ENCODE data around the gene GPNMB.
A peak's percentile ranks its signal among the peaks of the same experiment; 100 is the strongest.

GPNMB gene

GRCh38 chr7:23242321-23242720, 4.3 kb upstream of the GPNMB start:
- Histone ChIP-seq H3K27me3 (ENCODE audit: control insufficient read depth, low read length) (peaks cover 26% of the 10 kb centered on the region), H3K4me1 (ENCODE audit: control insufficient read depth, low read length) (no peaks in the 10 kb centered on the region), H3K9me3 (ENCODE audit: control insufficient read depth, insufficient read depth, low read length) (no peaks in the 10 kb centered on the region), H4K20me1 (ENCODE audit: control insufficient read depth, insufficient read depth, low read depth, low read length) (no peaks in the 10 kb centered on the region), H3K36me3 (ENCODE audit: control insufficient read depth, low read length) (no peaks in the 10 kb centered on the region), H3K4me3 (ENCODE audit: low read length) (no peak overlapping the region), H3K4me2 (ENCODE audit: low read length) (no peak overlapping the region), H3K9me2 (replicated peaks; ENCODE audit: control insufficient read depth, low read length) (no peaks in the 10 kb centered on the region), H3K79me2 (ENCODE audit: control insufficient read depth, low read length) (no peaks in the 10 kb centered on the region), H3K27ac (ENCODE audit: low read depth, low read length) (no peak overlapping the region), H3F3A (ENCODE audit: control insufficient read depth, insufficient read depth) (no peaks in the 10 kb centered on the region)
- TF ChIP-seq EZH2phosphoT487 (IDR thresholded peaks at IDR 0.05; ENCODE audit: borderline replicate concordance, low read length) (no peak), CTCF (IDR thresholded peaks at IDR 0.05; ENCODE audit: low read depth, low read length, poor library complexity, severe bottlenecking) (no peak)

GRCh38 chr7:23242935-23243334, 3.6 kb upstream of the GPNMB start:
- Histone ChIP-seq H3K9me2 (replicated peaks; ENCODE audit: control insufficient read depth, low read length) (no peaks in the 10 kb centered on the region), H3K4me2 (ENCODE audit: low read length) (no peak overlapping the region), H3K27ac (ENCODE audit: low read depth, low read length) (no peak overlapping the region), H3K36me3 (ENCODE audit: control insufficient read depth, low read length) (no peaks in the 10 kb centered on the region), H3K27me3 (ENCODE audit: control insufficient read depth, low read length) (peaks cover 31% of the 10 kb centered on the region), H3K9me3 (ENCODE audit: control insufficient read depth, insufficient read depth, low read length) (no peaks in the 10 kb centered on the region), H3K4me3 (ENCODE audit: low read length) (no peak overlapping the region), H4K20me1 (ENCODE audit: control insufficient read depth, insufficient read depth, low read depth, low read length) (no peaks in the 10 kb centered on the region), H3F3A (ENCODE audit: control insufficient read depth, insufficient read depth) (no peaks in the 10 kb centered on the region), H3K4me1 (ENCODE audit: control insufficient read depth, low read length) (peaks cover under 1% of the 10 kb centered on the region), H3K79me2 (ENCODE audit: control insufficient read depth, low read length) (no peaks in the 10 kb centered on the region)
- TF ChIP-seq EZH2phosphoT487 (IDR thresholded peaks at IDR 0.05; ENCODE audit: borderline replicate concordance, low read length), result no peak

- Histone ChIP-seq H4K20me1 (ENCODE audit: control insufficient read depth, insufficient read depth, low read depth, low read length) (no peaks in the 10 kb centered on the region), H3K4me1 (ENCODE audit: control insufficient read depth, low read length) (peaks cover 5% of the 10 kb centered on the region), H3K9me2 (replicated peaks; ENCODE audit: control insufficient read depth, low read length) (no peaks in the 10 kb centered on the region), H3K36me3 (ENCODE audit: control insufficient read depth, low read length) (no peaks in the 10 kb centered on the region), H3K27me3 (ENCODE audit: control insufficient read depth, low read length) (peaks cover 55% of the 10 kb centered on the region), H3F3A (ENCODE audit: control insufficient read depth, insufficient read depth) (no peaks in the 10 kb centered on the region), H3K4me3 (ENCODE audit: low read length) (no peak overlapping the region), H3K79me2 (ENCODE audit: control insufficient read depth, low read length) (no peaks in the 10 kb centered on the region), H3K27ac (ENCODE audit: low read depth, low read length) (no peak overlapping the region), H3K4me2 (ENCODE audit: low read length) (no peak overlapping the region), H3K9me3 (ENCODE audit: control insufficient read depth, insufficient read depth, low read length) (peaks cover 12% of the 10 kb centered on the region)
- TF ChIP-seq CTCF (IDR thresholded peaks at IDR 0.05; ENCODE audit: low read depth, low read length, poor library complexity, severe bottlenecking) (no peak), EZH2phosphoT487 (IDR thresholded peaks at IDR 0.05; ENCODE audit: borderline replicate concordance, low read length) (no peak)
Measured at GRCh38 chr7:23247046-23247602, 549 bp downstream of the GPNMB start.

GRCh38 chr7:23247603-23248335, 1.2 kb downstream of the GPNMB start:
- Histone ChIP-seq H3K36me3 (ENCODE audit: control insufficient read depth, low read length) (no peaks in the 10 kb centered on the region), H3K27ac (ENCODE audit: low read depth, low read length) (no peak overlapping the region), H3K9me2 (replicated peaks; ENCODE audit: control insufficient read depth, low read length) (no peaks in the 10 kb centered on the region), H3K79me2 (ENCODE audit: control insufficient read depth, low read length) (no peaks in the 10 kb centered on the region), H4K20me1 (ENCODE audit: control insufficient read depth, insufficient read depth, low read depth, low read length) (no peaks in the 10 kb centered on the region), H3K4me3 (ENCODE audit: low read length) (no peak overlapping the region), H3K27me3 (ENCODE audit: control insufficient read depth, low read length) (peaks cover 53% of the 10 kb centered on the region), H3F3A (ENCODE audit: control insufficient read depth, insufficient read depth) (no peaks in the 10 kb centered on the region), H3K9me3 (ENCODE audit: control insufficient read depth, insufficient read depth, low read length) (peaks cover 18% of the 10 kb centered on the region), H3K4me2 (ENCODE audit: low read length) (peak overlapping the region; percentile 25), H3K4me1 (ENCODE audit: control insufficient read depth, low read length) (peaks cover 5% of the 10 kb centered on the region)
- TF ChIP-seq CTCF (IDR thresholded peaks at IDR 0.05; ENCODE audit: low read depth, low read length, poor library complexity, severe bottlenecking) (no peak), EZH2phosphoT487 (IDR thresholded peaks at IDR 0.05; ENCODE audit: borderline replicate concordance, low read length) (no peak)

Data from DOHH2 (cell line).